OCI-LY7 (cell line): ENCODE results near the gene PAQR3. TPM values are rescaled to one million over a fixed set of nuclear protein-coding genes. Genes with fewer than 3 reads are reported as not detected.

Experiments used
- small RNA-seq: library from RNA; depleted of rRNA; stranded (forward); fragments of <200 nt; gene quantifications from one replicate; pipeline ENCODE3, GENCODE V24; 2014
- total RNA-seq, 2 experiments: library from RNA; depleted of rRNA in 1 of 2; stranded (reverse); fragments of >200 nt in 1 of 2; shearing (Covaris generic) in 1 of 2; gene quantifications; 2 replicates each; pipeline ENCODE4 v1.2.3, GENCODE V29; 2014 to 2022

PAQR3 gene
- total RNA-seq, 2 experiments from 2014 or later = 21.6 to 28.4 TPM

Small RNA genes lying within 50 kb of the gene (small RNA-seq; reads per million reads assigned to genes)
- gene RN7SL127P = not detected

Other genes starting within 250 kb of the PAQR3 start
- 26.1 and 43.4 TPM in 2 replicates for gene BMP2K, start 163.1 kb downstream of the PAQR3 start, total RNA-seq (2014; rRNA removed; shearing (Covaris generic))
- 61.1 and 66.1 TPM in 2 replicates for gene BMP2K, start 163.1 kb downstream of the PAQR3 start, total RNA-seq (2022)